GM12878 (cell line): ENCODE data around the gene TSPAN19. TPM values are rescaled to one million over a fixed set of nuclear protein-coding genes. Genes with fewer than 3 reads are reported as not detected.
A peak's percentile ranks its signal among the peaks of the same experiment; 100 is the strongest.

Experiments used
- ATAC-seq: fragments of 200-7000 bp; cut with Tn5 transposase; 3 replicates; pipeline ENCODE4 v1.9.1; 2020; ENCODE audit warnings: mild to moderate bottlenecking, moderate library complexity
- BruUV-seq: library from RNA; stranded (reverse); fragments of 400-500 nt; replicated peaks from 2 replicates; lab custom pipeline; 2021; lab: Mats Ljungman, UMichigan
- CTCF ChIA-PET: fragments of 300-600 bp; sonication (Branson Sonifier 250); formaldehyde crosslinking; extraction: SDS; loops from one replicate; lab custom pipeline; 2021; ENCODE audit warnings: inconsistent platforms; lab: Yijun Ruan, JAX
- POLR2A ChIA-PET: fragments of 350-600 bp; formaldehyde crosslinking; extraction: SDS; loops from one replicate; lab custom pipeline; 2021; ENCODE audit warnings: inconsistent platforms; lab: Charles Lee
- RAD21 ChIA-PET: fragments of 300-600 bp; sonication (Branson Sonifier 250); formaldehyde crosslinking; loops from one replicate; lab custom pipeline; 2023; ENCODE audit warnings: antibody characterized with exemption; ENCODE audit not compliant: unreplicated experiment; lab: Charles Lee
- SMC1A ChIA-PET: fragments of 300-600 bp; sonication (Branson Sonifier 250); formaldehyde crosslinking; loops from one replicate; lab custom pipeline; 2023; ENCODE audit not compliant: unreplicated experiment, uncharacterized antibody; lab: Charles Lee
- DNase-seq: peaks from one replicate; pipeline ENCODE4 v3.0.0-alpha.2; 2011; ENCODE audit warnings: low read depth, low spot score
- FAIRE-seq: peaks from 3 replicates; lab custom pipeline; 2011; peaks lifted over from hg19 to GRCh38; lab: Jason Lieb, UNC
- H2AFZ ChIP-seq: 2 replicates; pipeline ENCODE4 v1.6.0; 2011; ENCODE audit warnings: low read depth, low read length, control low read depth; ENCODE audit not compliant: control insufficient read depth
- H3K27ac ChIP-seq: 2 replicates; pipeline ENCODE4 v1.5.1; 2011; ENCODE audit warnings: control low read depth; ENCODE audit not compliant: control insufficient read depth, insufficient read depth
- H3K27me3 ChIP-seq, 2 experiments: replicated peaks in 1 of 2; 2 replicates each; pipeline versions ENCODE4 v1.6.0 to v1.6.1; 2011; ENCODE audit warnings: low read length in 1 of 2; ENCODE audit not compliant: control insufficient read depth in 2 of 2, insufficient read depth in 2 of 2
- H3K36me3 ChIP-seq, 2 experiments: 2 replicates each; pipeline ENCODE4 v1.5.1; 2011; ENCODE audit warnings: low read length in 1 of 2; ENCODE audit not compliant: control insufficient read depth in 2 of 2, insufficient read depth in 2 of 2
- H3K4me1 ChIP-seq: 2 replicates; pipeline ENCODE4 v1.6.1; 2011; ENCODE audit warnings: mild to moderate bottlenecking, low read length, moderate library complexity, mixed read lengths; ENCODE audit not compliant: control insufficient read depth, insufficient read depth
- H3K4me2 ChIP-seq: 2 replicates; pipeline ENCODE4 v1.6.0; 2011; ENCODE audit warnings: control low read depth; ENCODE audit not compliant: control insufficient read depth, insufficient read depth
- H3K4me3 ChIP-seq: fragments of 200-600 bp; sonication (generic); 2 replicates; pipeline ENCODE4 v1.5.1; 2016
- H3K79me2 ChIP-seq: 2 replicates; pipeline ENCODE4 v1.6.0; 2011; ENCODE audit warnings: low read length; ENCODE audit not compliant: control insufficient read depth, insufficient read depth
- H3K9ac ChIP-seq: 2 replicates; pipeline ENCODE4 v1.8.0; 2011; ENCODE audit warnings: low read length, control low read depth, mixed read lengths; ENCODE audit not compliant: control insufficient read depth, insufficient read depth
- H3K9me3 ChIP-seq: replicated peaks from 3 replicates; pipeline ENCODE4 v1.5.1; 2011; ENCODE audit warnings: mild to moderate bottlenecking, low read length; ENCODE audit not compliant: control insufficient read depth, insufficient read depth
- H4K20me1 ChIP-seq: 2 replicates; pipeline ENCODE4 v1.6.0; 2011; ENCODE audit not compliant: control insufficient read depth, insufficient read depth
- CTCF ChIP-seq, 3 experiments: IDR thresholded peaks in 2 of 3; conservative IDR thresholded peaks in 1 of 3; 2 replicates each; pipeline ENCODE4 v1.5.1; 2011; ENCODE audit warnings: low read depth in 3 of 3, low read length in 3 of 3, mild to moderate bottlenecking in 3 of 3, control low read depth in 2 of 3, moderate library complexity in 2 of 3, inconsistent platforms in 1 of 3, mixed read lengths in 1 of 3; ENCODE audit not compliant: control insufficient read depth in 2 of 3, insufficient read depth in 1 of 3; ENCODE audit errors: extremely low read depth in 1 of 3
- FOS ChIP-seq: IDR thresholded peaks from 3 replicates; pipeline ENCODE4 v1.6.1; 2011; ENCODE audit warnings: borderline replicate concordance; ENCODE audit not compliant: insufficient read length; ENCODE audit errors: extremely low read depth
- POLR2AphosphoS5 ChIP-seq: IDR thresholded peaks from 2 replicates; pipeline ENCODE4 v1.6.1; 2011; ENCODE audit warnings: mild to moderate bottlenecking, low read length, inconsistent platforms
- RAD21 ChIP-seq: IDR thresholded peaks from 2 replicates; pipeline ENCODE4 v1.6.1; 2011; ENCODE audit warnings: mild to moderate bottlenecking, low read depth, low read length, moderate library complexity; ENCODE audit not compliant: insufficient read depth
- RB1 ChIP-seq: fragments of 450-650 bp; formaldehyde crosslinking; IDR thresholded peaks from 2 replicates; pipeline ENCODE4 v1.6.1; 2017; ENCODE audit warnings: mild to moderate bottlenecking, borderline replicate concordance
- SMC3 ChIP-seq: IDR thresholded peaks from 2 replicates; pipeline ENCODE4 v1.6.1; 2011; ENCODE audit warnings: low read length, improper control_type of control experiment, borderline replicate concordance
- SPI1 ChIP-seq: IDR thresholded peaks from 2 replicates; pipeline ENCODE4 v1.6.1; 2011; ENCODE audit warnings: low read depth, mild to moderate bottlenecking, low read length, moderate library complexity, borderline replicate concordance; ENCODE audit not compliant: insufficient read depth
- ZNF24 ChIP-seq: fragments of 450-650 bp; IDR thresholded peaks from 2 replicates; pipeline ENCODE4 v1.6.1; 2017; ENCODE audit warnings: antibody characterized with exemption, mild to moderate bottlenecking
- ZNF592 ChIP-seq: fragments of 450-650 bp; IDR thresholded peaks from 2 replicates; pipeline ENCODE4 v1.6.1; 2017; ENCODE audit warnings: mild to moderate bottlenecking, moderate library complexity
- in situ Hi-C: fragments of 300-500 bp; cut with MboI; formaldehyde crosslinking; loops from 9 replicates; pipeline ENCODE4 v1.14.3; 2018; ENCODE audit warnings: mixed read lengths
- intact Hi-C: fragments of 100-400 bp; cut with micrococcal nuclease; formaldehyde crosslinking; loops from one replicate; pipeline ENCODE4 v1.14.2; 2022; ENCODE audit not compliant: unreplicated experiment
- polyA plus RNA-seq, 11 experiments: library from polyadenylated mRNA; depleted of rRNA in 4 of 11; unstranded in 6 of 11; stranded (reverse) in 5 of 11; fragments of >200 nt; fragmentation: Nextera tagmentation in 4 of 11; fragmentation: Illumina TruSeq in 1 of 11; extraction: Ambion mirVana in 4 of 11; extraction: Trizol in 1 of 11; gene quantifications; 1 replicate in 1 of 11; 2 replicates in 10 of 11; pipeline versions ENCODE4 v1.2.1 to v1.2.3, GENCODE V29; 2011 to 2016; ENCODE audit warnings: inconsistent platforms in 2 of 11, missing spikeins in 2 of 11, low read depth in 1 of 11
- total RNA-seq, 4 experiments: library from RNA; depleted of rRNA in 3 of 4; stranded (reverse); fragments of >200 nt in 3 of 4; fragmentation: Illumina TruSeq in 1 of 4; extraction: Trizol in 1 of 4; gene quantifications; 2 replicates each; pipeline versions ENCODE4 v1.2.1 to v1.2.3, GENCODE V29; 2013 to 2021

Gene TSPAN19
- total and polyA plus RNA-seq, 10 of the 15 experiments (the other 5 are each of a cell fraction or from before 2014, with no cell fraction given) = not detected

DNA sequence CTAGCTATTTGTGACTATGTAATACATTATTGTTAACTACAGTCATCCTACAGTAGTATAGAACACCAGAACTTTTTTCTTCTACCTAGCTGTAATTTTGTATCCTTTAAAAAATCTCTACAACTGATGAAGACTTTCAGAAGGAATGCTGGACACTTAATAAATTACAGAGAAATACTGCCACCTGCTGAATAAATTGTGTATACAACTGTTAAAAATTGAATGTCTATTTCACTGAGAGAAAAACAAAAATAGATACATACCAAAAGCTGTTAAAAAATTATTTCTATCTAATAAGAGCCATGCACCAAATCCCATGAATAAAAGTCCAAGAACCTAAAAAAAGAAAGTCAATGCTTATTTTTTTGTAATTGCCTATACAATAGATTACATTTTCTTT lies 6.6 kb downstream of the TSPAN19 start:
- Histone ChIP-seq H3K27ac (no peak overlapping the region), H3K4me2 (no peak overlapping the region), H3K9me3 (no peaks in the 10 kb centered on the region), H3K4me3 (no peak overlapping the region), H3K27me3 (no peaks in the 10 kb centered on the region), H3K79me2 (no peaks in the 10 kb centered on the region), H2AFZ (no peak overlapping the region), H3K36me3 (no peaks in the 10 kb centered on the region), H3K9ac (no peak overlapping the region)
- FAIRE-seq (no peak), DNase-seq (no peak)
- in situ Hi-C loops (loop anchor here (5.0 kb wide), 1 partner anchor 157 kb away; no protein-coding TSS in a partner anchor), intact Hi-C loops (loop anchor here (1.0 kb wide), 1 partner anchor 155 kb away; no protein-coding TSS in a partner anchor)
- RAD21 ChIA-PET = interaction anchor here (0.9 to 5.7 kb wide), 5 partner anchors 10 to 155 kb away, joined by 3 to 56 read pairs (median 3); no protein-coding TSS in a partner anchor
- POLR2A ChIA-PET = no interaction called here
- no TSS peak for BruUV-seq
- SMC1A ChIA-PET = interaction anchor here (0.7 to 4.7 kb wide), 8 partner anchors 9 to 156 kb away, joined by 3 to 60 read pairs (median 6); no protein-coding TSS in a partner anchor
- CTCF ChIA-PET = interaction anchor here (0.8 to 12.7 kb wide), 18 partner anchors 7 to 166 kb away, joined by 3 to 203 read pairs (median 4); partner anchors contain the start of genes LRRIQ1 and TSPAN19
- TF ChIP-seq FOS = no peak
- no peak for TF ChIP-seq SPI1
- peak; percentile 44 for TF ChIP-seq RAD21
- TF ChIP-seq ZNF24 = no peak
- no peak for TF ChIP-seq POLR2AphosphoS5
- peak in 2 of 3 experiments; percentile 20 to 44; a peak in 2 of 6 replicates for TF ChIP-seq CTCF (IDR thresholded peaks at IDR 0.05 in 2 of 3, conservative IDR thresholded peaks at IDR 0.05 in 1 of 3; ENCODE audit: control insufficient read depth in 2 of 3, extremely low read depth in 1 of 3, insufficient read depth in 1 of 3, low read depth in 3 of 3, low read length in 3 of 3)
- TF ChIP-seq RB1 = no peak
- TF ChIP-seq ZNF592 = peak; percentile 64; the same call in 1 of the 2 replicates
- TF ChIP-seq SMC3 = peak; percentile 45; the same call in 1 of the 2 replicates
- TF ChIP-seq, all 136 proteins: peak for 4
- H4K20me1 ChIP-seq = no peaks in the 10 kb centered on the region
- H3K4me1 ChIP-seq = no peaks in the 10 kb centered on the region
- 0 out of 3 replicates have a peak, but pooled peaks have one; percentile 34 for ATAC-seq
